GM18511 (cell line): ENCODE data around the gene PRXL2B.
"Not testable (repeated sequence)": the region's sequence is repeated elsewhere in the genome, so short reads cannot be mapped to it uniquely, and the experiment has no call there.

Experiments used
- ATAC-seq: cut with Tn5 transposase; IDR thresholded peaks from one replicate; pipeline ENCODE4 v1.9.1; 2021; ENCODE audit warnings: mild to moderate bottlenecking, moderate library complexity; ENCODE audit not compliant: unreplicated experiment

Gene PRXL2B, protein sequence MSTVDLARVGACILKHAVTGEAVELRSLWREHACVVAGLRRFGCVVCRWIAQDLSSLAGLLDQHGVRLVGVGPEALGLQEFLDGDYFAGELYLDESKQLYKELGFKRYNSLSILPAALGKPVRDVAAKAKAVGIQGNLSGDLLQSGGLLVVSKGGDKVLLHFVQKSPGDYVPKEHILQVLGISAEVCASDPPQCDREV

DNA sequence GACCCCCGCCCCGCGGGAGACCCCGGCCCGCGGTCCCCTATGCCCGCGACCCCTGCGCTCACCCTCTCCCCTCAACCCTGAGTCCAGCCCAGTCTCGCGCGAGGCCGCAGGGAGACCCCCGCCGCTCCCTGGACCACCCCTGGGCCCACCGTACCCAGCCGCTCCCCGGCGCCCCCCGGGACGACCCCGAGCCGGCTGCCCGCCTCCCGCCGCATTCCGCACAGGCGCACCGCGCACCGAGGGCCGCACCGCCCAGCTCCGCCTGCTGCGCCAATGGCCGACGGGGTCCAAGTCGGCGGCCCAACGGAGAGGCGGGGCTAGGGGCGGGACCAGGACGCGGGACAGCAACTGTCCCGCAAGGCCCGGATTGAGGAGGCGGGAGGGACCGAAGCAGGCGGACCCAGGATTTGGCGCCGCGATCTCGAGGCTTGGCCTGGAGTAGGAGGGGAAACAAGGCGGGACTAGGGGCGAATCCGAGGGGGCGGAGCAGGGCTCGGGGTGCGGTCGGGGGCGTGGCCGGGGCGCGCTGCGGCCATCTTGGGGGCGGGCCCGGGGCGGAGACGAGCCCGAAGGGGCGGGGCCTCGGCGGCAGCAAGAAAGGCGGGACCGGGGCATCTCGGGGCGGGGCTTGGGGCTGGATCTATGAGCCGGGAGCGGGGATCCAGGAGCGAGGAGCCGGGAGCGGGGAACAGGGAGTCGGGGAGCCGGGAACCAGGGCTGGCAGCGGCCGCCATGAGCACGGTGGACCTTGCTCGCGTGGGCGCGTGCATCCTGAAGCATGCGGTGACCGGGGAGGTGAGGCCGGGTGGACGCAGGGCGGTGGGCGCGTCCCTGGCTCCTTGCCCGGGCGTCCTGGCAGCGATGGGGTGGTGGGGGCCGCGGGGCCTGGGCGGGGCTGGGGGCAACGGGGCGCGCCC, at the start of gene PRXL2B:
PRXL2B (plus strand) TSS at position 624 of the 917 bp plus-strand sequence; CDS start at position 733, 109 bp downstream.
- peak; percentile 69 for ATAC-seq

DNA sequence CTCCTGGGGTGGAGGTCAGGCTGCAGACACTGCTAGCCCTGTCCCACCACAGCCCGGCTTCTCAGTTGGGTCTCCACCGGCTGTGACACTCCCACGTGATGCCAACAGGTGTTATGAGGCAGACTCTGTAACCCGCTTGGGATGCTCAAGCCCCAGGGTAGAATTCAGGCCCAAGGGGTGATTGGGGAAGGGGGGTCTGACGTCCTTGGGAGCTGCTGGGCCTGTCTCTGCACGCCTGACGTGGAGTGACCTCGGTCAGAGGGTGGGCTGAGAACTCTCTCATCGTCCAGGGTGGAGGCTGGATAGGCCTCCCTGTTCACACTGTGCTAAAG, 48.8 kb upstream of the PRXL2B start:
- no peak for ATAC-seq

DNA sequence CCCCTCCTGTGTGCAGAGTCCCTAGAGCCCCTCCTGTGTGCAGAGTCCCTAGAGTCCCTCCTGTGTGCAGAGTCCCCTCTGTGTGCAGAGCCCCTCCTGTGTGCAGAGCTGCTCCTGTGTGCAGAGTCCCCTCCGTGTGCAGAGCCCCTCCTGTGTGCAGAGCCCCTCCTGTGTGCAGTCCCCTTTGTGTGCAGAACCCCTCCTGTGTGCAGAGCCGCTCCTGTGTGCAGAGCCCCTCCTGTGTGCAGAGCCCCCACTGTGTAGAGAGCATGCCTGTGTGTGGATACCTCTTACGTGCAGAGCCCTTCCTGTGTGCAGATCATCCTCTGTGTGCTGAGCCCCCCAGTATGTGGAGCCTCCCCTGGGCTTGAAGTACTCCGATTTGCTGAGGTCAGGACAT, 48.2 kb upstream of the PRXL2B start:
- no peak for ATAC-seq

DNA sequence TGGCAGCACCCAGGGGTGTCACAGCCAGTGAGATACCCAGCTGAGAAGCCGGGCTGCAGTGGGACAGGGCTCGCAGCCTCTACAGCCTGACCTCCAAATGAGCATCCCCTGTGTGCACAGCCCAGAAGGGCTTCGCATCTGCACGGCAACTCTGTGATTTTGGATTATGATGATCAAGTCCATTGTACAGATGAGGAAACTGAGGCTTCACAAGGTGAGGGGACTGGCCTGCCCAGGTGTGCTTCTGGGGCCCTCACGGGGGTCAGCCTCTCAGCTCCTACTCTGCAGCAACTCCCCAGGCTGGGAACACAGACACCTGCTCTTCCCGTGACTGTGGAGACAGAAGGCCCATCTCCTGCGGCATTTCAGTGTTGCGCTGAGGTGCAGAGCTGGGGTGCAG, 47.7 kb upstream of the PRXL2B start:
- no peak for ATAC-seq

DNA sequence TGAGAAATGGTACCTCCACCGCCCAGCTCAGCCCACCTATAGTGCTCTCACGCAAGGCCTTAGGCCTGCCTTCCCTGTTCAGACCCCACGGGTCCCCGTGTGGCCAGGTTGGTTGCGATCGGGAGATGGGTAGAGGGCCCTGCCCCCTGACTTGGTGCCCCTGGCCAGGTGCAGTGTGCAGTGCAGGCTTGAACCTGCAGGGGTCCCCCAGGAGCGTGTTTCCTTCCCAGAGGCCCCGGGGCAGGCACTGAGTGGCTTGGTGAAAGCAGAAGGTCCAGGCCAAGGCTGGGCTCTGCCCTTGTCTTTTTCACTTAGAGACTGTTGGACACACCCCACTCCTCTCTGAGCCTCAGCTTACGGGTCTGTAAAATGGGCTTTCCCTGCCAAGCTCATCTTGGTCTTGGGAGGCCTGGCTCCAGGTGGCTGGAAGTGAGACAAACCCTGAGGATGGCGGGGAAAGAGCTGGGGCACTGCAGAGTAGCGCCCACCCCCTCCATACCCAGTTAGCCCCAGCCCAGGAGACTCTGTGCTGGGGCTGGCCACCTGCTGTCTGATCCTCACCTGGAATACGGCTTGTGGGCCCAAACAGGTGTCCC, 47.2 kb upstream of the PRXL2B start:
- no peak for ATAC-seq

DNA sequence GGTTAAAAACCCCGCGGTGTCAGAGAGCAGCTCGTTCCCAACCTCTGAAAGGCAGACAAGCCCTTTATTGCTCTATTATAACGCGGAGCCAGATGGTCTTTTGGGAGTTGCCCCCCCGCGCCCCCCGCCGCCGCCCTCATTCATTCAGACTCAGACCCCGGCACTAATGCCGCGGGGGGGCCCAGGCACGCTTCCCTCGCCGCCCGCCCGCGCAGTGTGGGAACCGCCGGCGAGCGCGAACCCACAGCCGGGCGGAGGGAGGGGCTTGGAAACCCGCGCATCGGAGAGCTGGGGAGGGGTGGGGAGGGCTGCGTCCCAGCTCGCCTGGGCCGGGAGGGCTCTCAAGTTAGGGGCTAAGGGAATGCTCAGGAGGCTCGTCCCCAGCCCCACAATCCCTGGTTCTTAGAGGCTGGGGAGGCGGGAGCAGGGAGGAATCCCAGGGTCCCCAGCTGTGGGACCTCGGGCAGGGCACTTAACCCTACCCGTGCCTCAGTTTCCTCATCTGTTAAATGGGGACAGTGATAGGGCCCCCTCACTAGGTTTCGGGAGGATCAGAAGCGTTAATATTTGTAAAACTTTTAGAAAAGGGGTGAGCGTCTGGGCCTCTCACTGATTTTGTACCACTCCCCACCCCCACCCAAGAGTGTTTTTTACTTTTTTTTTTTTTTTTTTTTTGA, 45.6 kb upstream of the PRXL2B start:
- no peak for ATAC-seq

DNA sequence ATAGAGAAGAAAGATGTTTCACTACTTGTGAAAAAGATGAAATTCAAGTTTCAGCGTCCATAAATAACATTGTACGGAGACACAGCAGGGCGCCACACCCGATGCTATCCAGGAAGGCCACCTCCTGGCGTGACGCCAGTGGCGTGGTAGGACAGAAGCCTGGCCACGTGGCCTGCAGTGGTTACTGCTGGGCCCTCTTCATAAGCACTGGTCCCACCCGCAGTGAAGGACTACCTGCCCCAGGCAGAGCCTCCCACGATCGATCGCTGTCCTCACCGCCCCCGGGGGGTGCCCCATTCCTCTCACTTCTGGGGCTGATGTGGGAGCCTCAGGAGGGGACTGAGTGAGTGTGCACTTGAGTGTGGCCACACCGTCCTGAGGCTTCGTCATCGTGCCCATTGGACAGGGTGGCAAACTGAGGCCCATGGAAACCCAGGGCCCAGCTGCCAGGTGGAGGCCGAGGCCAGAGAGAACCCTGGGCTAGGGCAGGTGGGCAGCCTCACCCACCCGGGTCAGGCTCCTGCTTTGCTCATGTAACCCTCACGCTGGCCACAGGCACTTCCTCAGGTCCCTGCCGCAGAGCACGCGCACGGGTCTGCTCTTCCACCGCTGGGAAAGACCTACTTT, 44.8 kb upstream of the PRXL2B start:
- no peak for ATAC-seq

DNA sequence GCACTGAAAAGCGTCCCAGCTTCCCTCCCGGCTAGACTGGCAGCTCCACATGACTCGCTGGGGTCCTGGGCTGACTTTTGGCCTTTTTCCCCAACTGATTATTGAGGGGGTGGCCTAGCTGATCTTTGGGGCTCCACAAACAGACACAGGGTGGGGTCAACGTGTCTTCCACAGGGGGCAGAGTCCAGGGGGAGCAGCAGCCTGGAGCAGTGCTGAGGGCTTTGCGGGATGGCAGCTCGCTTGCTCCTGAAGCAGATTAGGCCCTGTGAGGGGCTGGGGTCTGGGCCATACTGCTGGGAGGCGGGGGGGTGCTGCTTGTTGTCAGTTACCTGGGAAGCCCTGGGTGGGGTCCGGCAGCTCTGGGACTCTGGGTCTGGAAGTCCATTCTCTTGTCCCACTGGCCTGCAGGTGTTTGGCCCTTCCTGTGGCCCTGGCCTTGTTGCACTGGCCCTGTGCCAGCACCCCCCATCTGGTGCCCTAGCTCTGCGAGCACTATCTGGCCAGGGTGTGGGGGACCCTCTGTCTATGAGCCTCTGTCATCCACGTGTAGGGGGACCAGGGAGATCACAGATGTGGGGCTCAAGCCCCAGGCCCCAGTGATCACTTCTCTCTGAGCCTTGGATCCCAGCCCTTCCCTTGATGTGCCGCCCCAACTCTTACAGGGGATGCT, 44.2 kb upstream of the PRXL2B start:
- ATAC-seq = no peak

DNA sequence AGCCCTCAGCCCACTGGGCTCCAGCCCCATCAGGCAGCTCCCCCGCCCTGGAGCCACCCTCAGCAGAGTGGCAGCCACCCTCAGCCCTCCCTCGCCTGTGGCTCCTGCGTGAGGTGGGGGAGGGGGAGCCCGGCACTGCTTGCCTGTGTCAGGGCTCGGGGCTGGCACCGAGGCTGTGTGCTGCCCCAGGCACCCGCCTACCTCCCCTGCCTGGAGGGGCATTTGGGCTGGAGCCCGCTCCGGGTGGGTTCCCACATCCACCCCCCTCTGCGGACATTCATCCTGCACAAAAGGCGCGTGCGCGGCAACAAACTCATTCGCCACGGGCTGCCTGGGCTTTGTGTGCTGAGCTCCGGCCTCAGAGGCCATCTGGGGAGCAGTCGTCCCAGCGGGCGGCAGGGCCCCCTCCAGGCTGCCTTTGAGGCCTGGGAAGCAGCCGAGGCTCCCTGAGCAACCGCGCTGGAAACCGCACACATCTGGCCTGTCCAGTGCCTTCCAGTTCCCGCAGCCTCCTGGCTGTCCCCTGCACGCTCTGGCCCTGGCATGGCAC, 43.0 kb upstream of the PRXL2B start:
- ATAC-seq = no peak

DNA sequence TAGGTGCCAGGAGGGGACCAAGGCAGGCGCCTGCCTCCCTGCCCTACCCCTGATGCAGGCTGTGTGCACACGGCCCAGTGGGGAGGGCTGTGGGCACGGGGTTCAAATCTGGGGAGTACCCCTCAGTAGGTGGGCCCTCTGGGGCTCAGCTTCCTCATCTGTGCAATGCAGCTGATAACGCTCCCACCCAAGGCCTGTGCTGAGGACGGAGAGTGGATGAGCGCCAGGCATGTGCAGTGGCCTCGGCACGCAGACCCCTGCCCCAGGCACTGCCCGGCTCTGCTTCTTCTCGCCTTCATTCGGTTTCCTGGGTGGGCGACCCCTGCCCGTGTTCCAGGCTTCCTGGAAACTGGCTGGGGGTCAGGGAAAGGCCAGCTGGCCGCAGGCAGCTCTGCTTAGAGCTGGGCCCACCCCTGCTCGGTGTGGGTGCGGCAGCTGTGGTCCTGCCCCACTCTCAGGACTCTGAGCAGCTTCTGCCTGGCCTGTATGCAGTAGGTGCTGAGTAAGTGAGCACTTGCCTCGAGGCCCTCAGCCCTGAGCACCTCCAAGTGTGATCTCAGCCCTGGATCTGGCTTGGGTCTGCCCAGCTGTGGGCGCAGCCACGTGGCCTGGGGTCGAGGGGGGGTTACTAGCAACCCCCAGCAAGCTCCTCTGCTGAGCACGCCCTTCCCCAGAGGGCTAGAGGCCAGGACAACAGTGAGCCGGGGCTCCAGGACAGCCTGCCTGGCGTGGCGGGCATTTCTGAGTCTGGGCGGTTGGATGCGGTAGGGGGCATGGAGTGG, 42.3 kb upstream of the PRXL2B start:
- no peak for ATAC-seq

DNA sequence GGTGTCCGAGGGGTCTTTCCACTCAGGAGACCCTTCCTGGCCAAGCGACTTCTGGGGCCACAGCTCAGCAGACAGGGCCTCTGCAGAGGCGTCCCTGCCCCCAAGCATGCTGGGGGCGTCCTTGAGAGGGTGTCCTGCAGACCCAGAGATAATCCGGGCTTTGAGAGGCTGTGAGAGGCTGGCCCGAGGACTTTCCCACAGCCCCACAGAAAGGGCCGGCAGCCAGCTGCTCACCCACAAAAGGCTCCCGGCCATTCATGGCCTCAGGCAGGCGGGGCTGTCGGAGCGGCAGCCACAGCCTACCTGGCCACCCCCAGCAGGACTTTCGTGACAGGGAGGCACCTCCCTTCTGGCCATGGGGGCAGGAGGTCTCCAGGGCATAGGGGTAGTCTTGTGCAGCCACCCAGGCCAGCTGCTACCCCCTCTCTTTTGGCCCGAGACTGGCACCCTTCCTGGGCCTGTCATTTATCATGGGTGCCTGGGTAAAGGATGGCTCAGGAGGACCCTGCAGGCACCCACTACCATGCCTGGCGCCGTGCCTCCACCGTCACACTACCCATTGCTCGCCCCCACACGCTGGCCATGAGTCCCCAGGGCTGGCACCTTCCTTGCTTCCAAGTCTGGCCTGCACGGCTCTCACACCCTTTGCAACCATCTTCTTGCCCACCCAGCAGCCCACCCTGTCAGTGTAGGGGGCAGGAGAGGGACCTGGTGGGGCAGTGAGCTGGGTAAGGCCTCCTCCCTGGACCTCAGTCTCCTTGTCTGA, 41.5 kb upstream of the PRXL2B start:
- ATAC-seq = no peak

DNA sequence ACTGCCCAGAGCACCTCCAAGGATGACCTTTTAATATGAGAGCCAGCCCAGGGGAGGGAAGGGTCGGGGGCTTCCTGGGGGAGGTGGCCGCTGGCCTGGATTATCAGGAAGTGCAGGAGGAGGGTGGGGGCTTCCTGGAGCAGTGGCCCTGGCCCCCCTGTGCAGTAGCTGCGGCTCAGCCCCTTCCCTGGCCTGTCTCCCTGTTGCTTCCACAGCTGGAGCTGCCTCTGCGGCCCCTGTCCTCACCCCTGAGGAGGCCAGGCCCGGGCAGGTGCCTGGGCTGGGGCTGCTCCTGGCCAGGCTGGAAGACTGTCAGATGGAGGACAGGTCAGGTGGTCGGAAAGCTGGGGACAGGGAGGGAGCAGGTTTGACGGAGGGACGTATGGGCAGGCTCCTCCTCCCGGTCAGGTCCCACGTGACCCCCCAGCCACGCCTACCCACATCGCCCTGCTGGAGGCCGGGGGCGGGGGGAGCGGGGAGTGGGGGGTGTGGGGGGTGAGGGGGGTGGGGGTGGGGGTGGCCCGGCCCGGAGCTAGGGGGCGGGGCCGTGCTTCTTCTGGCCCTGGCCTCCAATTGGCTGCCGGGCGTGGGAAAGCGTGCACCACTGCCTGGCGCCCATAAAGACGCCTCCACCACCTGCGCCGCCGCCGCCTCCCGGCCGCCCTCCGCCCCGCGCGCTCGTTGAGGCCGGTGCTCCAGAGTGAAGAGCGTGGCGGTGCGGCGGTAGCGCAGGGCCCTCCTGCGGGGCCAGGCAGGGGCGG, 40.6 kb upstream of the PRXL2B start:
- peak; percentile 39 for ATAC-seq

DNA sequence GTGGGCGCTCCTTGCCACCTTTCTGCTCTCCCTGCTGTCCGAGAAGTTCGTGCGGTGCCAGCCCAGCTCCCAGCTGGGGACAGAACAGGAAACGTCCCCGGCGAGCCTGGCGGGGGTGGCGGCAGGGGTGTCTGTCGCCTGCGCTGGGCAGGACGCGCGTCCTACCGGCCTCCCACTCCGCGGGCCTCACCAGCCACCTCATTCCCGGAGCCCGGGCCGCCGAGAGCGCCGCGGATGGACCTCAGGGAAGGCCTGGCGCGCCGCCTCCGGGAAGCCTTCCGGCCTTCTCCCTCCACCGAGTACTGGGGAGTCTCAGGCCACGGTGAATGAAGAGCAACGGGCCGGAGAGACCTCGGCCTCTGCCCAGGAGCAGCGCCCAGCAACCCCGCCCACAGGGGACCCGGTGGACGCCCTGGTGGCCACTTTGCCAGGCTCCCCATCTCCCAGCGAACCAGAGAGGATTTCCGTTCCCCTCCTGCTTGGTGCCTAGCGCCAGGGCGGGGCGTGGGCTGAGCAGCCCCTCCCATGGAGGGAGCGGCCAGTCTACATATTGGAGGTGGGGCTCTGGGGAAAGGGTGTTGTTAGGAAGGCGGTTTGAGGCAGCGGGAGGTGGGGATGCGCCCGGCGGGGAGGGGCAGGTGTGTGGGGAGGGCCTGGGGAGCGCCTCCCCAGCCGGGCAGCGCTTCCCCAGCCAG, 39.9 kb upstream of the PRXL2B start:
- ATAC-seq = peak; percentile 42

DNA sequence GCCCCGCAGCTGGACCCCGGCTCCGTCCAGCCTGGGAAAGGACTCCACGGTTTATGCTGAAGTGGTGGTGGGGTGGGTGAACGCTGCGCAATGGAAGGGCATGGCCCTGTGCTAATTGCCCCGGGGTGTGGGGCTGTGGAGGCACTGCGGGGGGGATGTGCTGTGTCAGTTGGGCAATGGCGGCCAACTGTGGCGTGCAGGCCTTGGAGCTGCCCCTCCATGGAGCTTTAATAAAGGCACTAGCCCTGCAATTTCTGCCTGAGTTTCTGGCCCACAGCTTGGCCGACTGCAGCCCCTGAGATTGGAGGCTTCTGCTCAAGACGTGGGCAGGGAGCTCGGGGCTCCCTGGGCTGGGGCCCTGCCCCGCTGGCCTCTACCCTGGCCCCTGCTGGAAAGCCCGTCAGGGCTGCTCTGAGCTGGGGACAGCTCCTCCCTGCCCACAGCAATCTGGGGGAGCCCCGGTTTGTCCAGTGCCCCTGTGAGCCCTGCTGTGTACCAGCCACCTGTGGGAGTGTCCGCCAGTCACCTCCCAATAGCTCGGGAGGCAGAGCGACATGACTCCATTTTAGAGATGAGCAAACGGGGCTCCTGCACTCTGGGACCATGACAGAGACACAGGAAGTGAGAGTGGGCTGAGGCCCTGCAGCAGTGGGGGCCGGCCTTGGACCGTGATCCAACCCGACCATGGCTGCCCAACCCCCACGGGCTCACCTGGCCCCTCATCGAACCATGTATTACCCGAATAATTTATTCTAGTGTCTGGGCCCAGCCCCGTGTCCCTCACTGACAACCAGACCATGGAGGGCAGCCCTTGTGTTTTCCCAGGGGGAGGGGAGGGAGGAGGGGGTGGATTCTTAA, 39.1 kb upstream of the PRXL2B start:
- ATAC-seq = peak; percentile 15

DNA sequence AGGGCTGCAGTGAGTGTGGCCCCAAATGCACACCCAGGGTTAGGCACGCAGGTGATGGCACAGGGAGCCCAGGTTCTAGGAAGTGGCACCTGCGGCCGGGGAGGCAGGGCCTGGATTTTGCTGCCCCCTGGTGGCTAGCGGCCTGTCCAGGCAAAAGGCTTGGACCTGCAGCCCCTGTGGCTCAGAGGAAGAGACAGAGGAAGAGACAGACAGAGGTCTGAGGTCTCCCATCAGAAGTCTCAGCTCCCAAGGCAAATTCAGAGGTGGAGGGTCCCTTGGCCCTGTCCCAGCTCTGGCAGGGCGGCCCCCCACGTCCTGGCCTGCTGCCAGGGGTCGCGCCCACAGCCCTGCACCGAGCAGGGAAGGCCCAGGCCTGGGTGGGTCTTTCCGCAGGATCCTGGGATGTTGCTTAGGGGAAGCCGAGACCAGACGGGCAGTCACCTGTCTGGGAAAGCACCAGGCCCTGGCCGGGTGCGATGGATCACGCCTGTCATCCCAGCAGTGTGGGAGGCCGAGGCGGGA, 38.4 kb upstream of the PRXL2B start:
- peak; percentile 29 for ATAC-seq

DNA sequence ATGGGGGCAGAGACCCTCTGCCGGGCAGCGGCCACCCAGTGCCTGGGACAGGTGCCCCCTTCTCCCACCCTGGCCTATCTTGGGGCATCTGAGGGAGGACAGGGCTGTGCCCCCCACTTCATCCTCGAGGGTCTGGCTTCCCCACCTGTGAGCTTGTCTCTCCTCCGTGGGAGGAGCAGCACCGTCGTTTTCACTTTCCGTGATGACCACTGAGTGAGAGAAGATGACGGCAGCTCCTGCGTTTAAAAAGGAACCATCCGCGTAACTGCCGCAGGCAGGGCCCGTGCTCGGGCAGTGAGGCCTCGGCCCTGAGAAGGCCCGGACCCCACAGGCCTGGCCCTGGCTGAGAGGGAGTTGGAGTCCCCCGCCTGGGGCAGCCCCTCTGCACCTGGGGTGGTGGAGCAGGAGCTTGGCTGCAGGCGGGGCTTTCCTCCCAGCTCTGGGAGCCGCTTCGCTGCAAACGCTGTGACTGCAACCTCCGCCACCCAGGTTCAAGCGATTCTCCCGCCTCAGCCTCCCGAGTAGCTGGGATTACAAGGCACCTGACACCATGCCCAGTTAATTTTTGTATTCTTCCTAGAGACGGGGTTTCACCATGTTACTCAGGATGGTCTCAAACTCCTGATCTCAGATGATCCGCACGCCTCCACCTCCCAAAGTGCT, 37.1 kb upstream of the PRXL2B start:
- ATAC-seq = not testable (repeated sequence)
